ENCODE data around the gene STAM. TPM values are rescaled to one million over a fixed set of nuclear protein-coding genes. Genes with fewer than 3 reads are reported as not detected.

Gene STAM
- total RNA-seq, 1 donor from 2014 or later = 28.7 TPM

- no peaks in the 10 kb centered on the region for H3K36me3 Mint-ChIP-seq (ENCODE audit: low read depth)
- H3K9me3 Mint-ChIP-seq = no peaks in the 10 kb centered on the region
- no peak overlapping the region for H3K27ac Mint-ChIP-seq
- no peaks in the 10 kb centered on the region for H3K27me3 Mint-ChIP-seq
- intact Hi-C loops (cut with micrococcal nuclease) = no loop called here
- POLR2A ChIA-PET = no interaction called here
- H3K4me3 Mint-ChIP-seq = no peak overlapping the region
- DNase-seq = no peak
- CTCF ChIA-PET = interaction anchor here (0.6 kb wide), 1 partner anchor 11 kb away, joined by 3 read pairs; no protein-coding TSS in a partner anchor
- no peak for TF ChIP-seq CTCF (IDR thresholded peaks at IDR 0.05)
- H3K4me1 Mint-ChIP-seq = no peaks in the 10 kb centered on the region
- no peak for ATAC-seq (ENCODE audit: low read depth)
Observed at GRCh38 chr10:17735166-17735941, 91.4 kb downstream of the STAM start.

- TF ChIP-seq CTCF (IDR thresholded peaks at IDR 0.05) = no peak
- H3K4me1 Mint-ChIP-seq = no peaks in the 10 kb centered on the region
- CTCF ChIA-PET = no interaction called here
- intact Hi-C loops (cut with micrococcal nuclease) = loop anchor here (2.0 kb wide), 2 partner anchors 369 to 577 kb away; no protein-coding TSS in a partner anchor
- H3K4me3 Mint-ChIP-seq = no peak overlapping the region
- POLR2A ChIA-PET = interaction anchor here (0.9 kb wide), 1 partner anchor 93 kb away, joined by 4 read pairs; the partner anchor contains the start of gene STAM
- no peak overlapping the region for H3K27ac Mint-ChIP-seq
- no peaks in the 10 kb centered on the region for H3K27me3 Mint-ChIP-seq
- no peak for DNase-seq
- ATAC-seq (ENCODE audit: low read depth) = no peak
- H3K36me3 Mint-ChIP-seq (ENCODE audit: low read depth) = no peaks in the 10 kb centered on the region
- no peaks in the 10 kb centered on the region for H3K9me3 Mint-ChIP-seq
Observed at GRCh38 chr10:17736223-17736622, 92.3 kb downstream of the STAM start.

- ATAC-seq (ENCODE audit: low read depth) (no peak), DNase-seq (no peak)
- H3K27me3 Mint-ChIP-seq = no peaks in the 10 kb centered on the region
- H3K9me3 Mint-ChIP-seq = no peaks in the 10 kb centered on the region
- ChIA-PET POLR2A (interaction anchor here (0.5 kb wide), 1 partner anchor 124 kb away, joined by 4 read pairs; no protein-coding TSS in a partner anchor), CTCF (interaction anchor here (1.4 kb wide), 1 partner anchor 130 kb away, joined by 3 read pairs; no protein-coding TSS in a partner anchor)
- no peaks in the 10 kb centered on the region for H3K36me3 Mint-ChIP-seq (ENCODE audit: low read depth)
- intact Hi-C loops (cut with micrococcal nuclease) = loop anchor here (1.0 to 2.0 kb wide), 3 partner anchors 368 to 576 kb away; no protein-coding TSS in a partner anchor
- peak; percentile 57 for TF ChIP-seq CTCF (IDR thresholded peaks at IDR 0.05)
- no peaks in the 10 kb centered on the region for H3K4me1 Mint-ChIP-seq
- no peak overlapping the region for H3K4me3 Mint-ChIP-seq
- no peak overlapping the region for H3K27ac Mint-ChIP-seq
Observed at GRCh38 chr10:17737027-17737965, 93.3 kb downstream of the STAM start.

GRCh38 chr10:17740668-17741067, 96.7 kb downstream of the STAM start:
- H3K9me3 Mint-ChIP-seq = no peaks in the 10 kb centered on the region

More at GRCh38 chr10:17740668-17741067, 96.7 kb downstream of the STAM start:
- Mint-ChIP-seq H3K27ac (no peak overlapping the region), H3K36me3 (ENCODE audit: low read depth) (no peaks in the 10 kb centered on the region), H3K4me3 (no peak overlapping the region), H3K4me1 (peaks cover 5% of the 10 kb centered on the region), H3K27me3 (no peaks in the 10 kb centered on the region)
- ATAC-seq (ENCODE audit: low read depth) (no peak), DNase-seq (no peak)
- CTCF ChIA-PET = interaction anchor here (0.6 kb wide), 1 partner anchor 132 kb away, joined by 3 read pairs; no protein-coding TSS in a partner anchor
- POLR2A ChIA-PET = no interaction called here
- TF ChIP-seq CTCF (IDR thresholded peaks at IDR 0.05) = no peak
- intact Hi-C loops (cut with micrococcal nuclease) = loop anchor here (5.0 kb wide), 1 partner anchor 477 kb away; no protein-coding TSS in a partner anchor
